ENCODE data around the gene HRH1.

GRCh38 chr3:11271986-11272904 is 118.0 kb downstream of the HRH1 start, which contains the start of gene ATG7:
- peak; percentile 77 to 78 for TF ChIP-seq POLR2A (IDR thresholded peaks at IDR 0.05)
- TF ChIP-seq, protein P1, sequence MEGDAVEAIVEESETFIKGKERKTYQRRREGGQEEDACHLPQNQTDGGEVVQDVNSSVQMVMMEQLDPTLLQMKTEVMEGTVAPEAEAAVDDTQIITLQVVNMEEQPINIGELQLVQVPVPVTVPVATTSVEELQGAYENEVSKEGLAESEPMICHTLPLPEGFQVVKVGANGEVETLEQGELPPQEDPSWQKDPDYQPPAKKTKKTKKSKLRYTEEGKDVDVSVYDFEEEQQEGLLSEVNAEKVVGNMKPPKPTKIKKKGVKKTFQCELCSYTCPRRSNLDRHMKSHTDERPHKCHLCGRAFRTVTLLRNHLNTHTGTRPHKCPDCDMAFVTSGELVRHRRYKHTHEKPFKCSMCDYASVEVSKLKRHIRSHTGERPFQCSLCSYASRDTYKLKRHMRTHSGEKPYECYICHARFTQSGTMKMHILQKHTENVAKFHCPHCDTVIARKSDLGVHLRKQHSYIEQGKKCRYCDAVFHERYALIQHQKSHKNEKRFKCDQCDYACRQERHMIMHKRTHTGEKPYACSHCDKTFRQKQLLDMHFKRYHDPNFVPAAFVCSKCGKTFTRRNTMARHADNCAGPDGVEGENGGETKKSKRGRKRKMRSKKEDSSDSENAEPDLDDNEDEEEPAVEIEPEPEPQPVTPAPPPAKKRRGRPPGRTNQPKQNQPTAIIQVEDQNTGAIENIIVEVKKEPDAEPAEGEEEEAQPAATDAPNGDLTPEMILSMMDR (IDR thresholded peaks at IDR 0.05 in 4 of 5, conservative IDR thresholded peaks at IDR 0.05 in 1 of 5): peak in 3 of 5 experiments; percentile 12 to 23 (median 22)
